Measurements from ENCODE around the gene KLHL6. TPM values are rescaled to one million over a fixed set of nuclear protein-coding genes. Genes with fewer than 3 reads are reported as not detected.
"Not testable (repeated sequence)": the region's sequence is repeated elsewhere in the genome, so short reads cannot be mapped to it uniquely, and the experiment has no call there.

KLHL6 gene
- total and polyA plus RNA-seq, 8 donors = 0.19 to 4.6 (median 0.31) TPM

GRCh38 chr3:183524476-183524875, 31.0 kb downstream of the KLHL6 start:
- Histone ChIP-seq H3K27ac (no peak overlapping the region), H3K36me3 (no peaks in the 10 kb centered on the region), H3K9me3 (no peaks in the 10 kb centered on the region), H3K27me3 (no peaks in the 10 kb centered on the region), H3K4me3 (no peak overlapping the region), H3K4me1 (no peaks in the 10 kb centered on the region)
- WGBS, 2 donors = 78 to 83% methylated on average over 6 of the region's 6 CpGs
- no peak for ATAC-seq
- TF ChIP-seq CTCF (IDR thresholded peaks at IDR 0.05) = no peak
- no peak for DNase-seq
- intact Hi-C loops (cut with DNase I) = no loop called here
- no peak for FAIRE-seq

DNA sequence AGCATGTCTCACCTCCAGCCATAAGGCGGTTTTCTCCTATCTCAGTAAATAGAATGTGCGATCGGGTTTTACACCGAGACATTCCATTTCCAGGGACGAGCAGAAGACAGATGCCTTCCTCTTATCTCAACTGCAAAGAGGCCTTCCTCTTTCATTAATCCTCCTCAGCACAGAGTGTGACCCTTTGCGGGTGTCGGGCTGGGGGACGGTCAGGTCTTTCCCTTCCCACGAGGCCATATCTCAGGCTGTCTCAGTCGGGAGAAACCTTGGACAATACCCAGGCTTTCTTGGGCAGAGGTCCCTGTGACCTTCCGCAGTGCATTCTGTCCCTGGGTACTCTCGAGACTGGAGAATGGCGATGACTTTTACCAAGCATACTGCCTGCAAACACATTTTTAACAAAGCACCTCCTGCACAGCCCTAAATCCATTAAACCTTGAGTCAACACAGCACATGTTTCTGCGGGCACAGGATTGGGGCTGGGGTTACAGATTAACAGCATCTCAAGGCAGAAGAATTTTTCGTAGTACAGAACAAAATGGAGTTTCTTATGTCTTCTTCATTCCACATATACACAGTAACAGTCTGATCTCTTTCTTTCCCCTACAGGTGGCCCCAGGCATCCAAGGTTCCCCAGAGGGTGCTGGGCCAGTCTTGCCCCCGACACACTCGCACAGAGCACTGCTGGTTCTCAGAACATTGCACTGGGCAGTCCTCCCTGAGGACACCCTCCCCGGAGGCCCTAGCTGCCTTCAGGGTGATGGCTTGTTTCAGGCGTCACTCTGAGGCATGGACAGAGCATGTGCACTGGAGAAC, 34.6 kb downstream of the KLHL6 start:
- H3K27ac ChIP-seq; H3K36me3 ChIP-seq; H3K4me3 ChIP-seq; H3K4me1 ChIP-seq; H3K9me3 ChIP-seq; FAIRE-seq; H3K27me3 ChIP-seq; ATAC-seq; intact Hi-C loops (cut with DNase I): not testable (repeated sequence)
- peak in 1 of 6 donors; percentile 10 for DNase-seq
- 54% methylated on average over 19 of the region's 19 CpGs for WGBS, 2 donors

- H3K4me3 ChIP-seq; DNase-seq; H3K27ac ChIP-seq; ATAC-seq; intact Hi-C loops (cut with DNase I); H3K9me3 ChIP-seq; H3K4me1 ChIP-seq; FAIRE-seq; H3K27me3 ChIP-seq; H3K36me3 ChIP-seq: not testable (repeated sequence)
- 70 to 79% methylated on average over 8 of the region's 8 CpGs for WGBS, 2 donors
Measured at GRCh38 chr3:183520295-183520694, 35.2 kb downstream of the KLHL6 start.

DNA sequence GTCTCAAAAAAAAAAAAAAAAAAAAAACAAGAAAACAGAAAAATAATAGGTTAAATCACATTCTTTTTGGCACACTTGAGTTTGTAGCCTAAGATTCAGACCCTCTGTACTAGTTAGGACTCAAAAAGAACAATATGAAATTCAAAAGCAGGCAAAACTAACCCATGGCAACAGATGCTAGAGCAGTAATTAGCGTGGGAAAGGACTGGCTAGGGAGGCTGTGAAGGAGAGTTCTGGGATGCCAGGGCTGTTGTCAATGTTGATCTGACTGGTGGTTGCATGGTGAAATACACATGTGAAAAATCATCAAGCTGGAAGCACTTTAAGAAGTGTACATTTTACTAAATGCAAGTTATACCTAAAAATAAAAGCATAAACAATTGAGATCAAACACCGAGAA, 35.6 kb downstream of the KLHL6 start:
- 88 to 93% methylated on average over 2 of the region's 2 CpGs for WGBS, 2 donors
- intact Hi-C loops (cut with DNase I) = no loop called here
- ATAC-seq (no peak), DNase-seq (no peak), FAIRE-seq (no peak)
- H3K27ac ChIP-seq = no peak overlapping the region
- no peaks in the 10 kb centered on the region for H3K36me3 ChIP-seq
- H3K9me3 ChIP-seq = no peaks in the 10 kb centered on the region
- no peak for TF ChIP-seq CTCF (IDR thresholded peaks at IDR 0.05)
- no peaks in the 10 kb centered on the region for H3K4me1 ChIP-seq
- H3K4me3 ChIP-seq = no peak overlapping the region
- no peaks in the 10 kb centered on the region for H3K27me3 ChIP-seq

DNA sequence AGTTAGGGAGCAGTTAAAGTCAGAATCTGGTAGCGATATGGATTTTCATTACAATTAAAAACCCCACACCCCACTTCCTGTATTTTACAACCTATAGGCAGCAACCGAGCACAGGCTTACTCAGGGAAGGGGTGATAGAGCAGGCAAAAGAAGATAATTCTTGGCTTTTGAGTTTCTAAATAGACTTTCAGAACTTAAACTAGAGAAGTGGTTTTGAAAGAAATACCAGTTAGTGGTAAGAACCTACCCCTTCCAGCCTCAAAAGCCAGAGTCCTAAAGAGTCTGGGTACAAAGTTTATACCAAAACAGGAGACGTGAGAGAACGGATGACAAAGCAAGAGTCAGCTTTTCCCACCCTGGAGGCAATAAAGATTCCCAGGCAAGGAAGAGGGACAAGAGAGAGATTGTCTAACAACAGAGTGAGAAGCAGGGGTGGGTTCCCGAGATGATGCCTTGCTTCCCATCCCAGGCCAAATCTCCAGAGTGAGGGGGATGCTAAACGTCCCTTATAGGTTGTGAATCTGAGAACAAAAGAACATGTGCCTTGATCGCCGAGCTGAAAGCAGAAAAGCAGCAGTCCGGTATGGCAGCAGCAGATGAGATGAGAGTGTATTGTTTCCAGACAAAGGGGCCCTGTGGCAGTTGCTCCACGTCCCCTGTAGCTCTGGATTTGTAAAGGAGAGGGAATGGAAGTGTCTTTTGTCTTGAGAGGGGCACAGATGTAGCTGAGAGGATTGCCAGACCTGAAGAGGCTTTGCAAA, 36.8 kb downstream of the KLHL6 start:
- DNase-seq = no peak
- H3K9me3 ChIP-seq = no peaks in the 10 kb centered on the region
- no peak for FAIRE-seq
- no peaks in the 10 kb centered on the region for H3K36me3 ChIP-seq
- 63 to 67% methylated on average over 10 of the region's 10 CpGs for WGBS, 2 donors
- H3K4me1 ChIP-seq = no peaks in the 10 kb centered on the region
- ATAC-seq = no peak
- no peak overlapping the region for H3K4me3 ChIP-seq
- H3K27ac ChIP-seq = no peak overlapping the region
- H3K27me3 ChIP-seq = no peaks in the 10 kb centered on the region
- no peak for TF ChIP-seq CTCF (IDR thresholded peaks at IDR 0.05)
- intact Hi-C loops (cut with DNase I) = no loop called here

GRCh38 chr3:183517607-183518006, 37.9 kb downstream of the KLHL6 start:
- Histone ChIP-seq H3K9me3 (no peaks in the 10 kb centered on the region), H3K36me3 (no peaks in the 10 kb centered on the region), H3K27ac (no peak overlapping the region), H3K4me1 (no peaks in the 10 kb centered on the region), H3K27me3 (no peaks in the 10 kb centered on the region), H3K4me3 (no peak overlapping the region)
- WGBS, 2 donors = 69 to 80% methylated on average over 4 of the region's 4 CpGs
- no peak for TF ChIP-seq CTCF (IDR thresholded peaks at IDR 0.05)
- no peak for DNase-seq
- FAIRE-seq = no peak
- ATAC-seq = no peak
- intact Hi-C loops (cut with DNase I) = no loop called here

Measured in pancreas (tissue), 10 donors.